SJSA1 (cell line): ENCODE results near the gene GFM1. TPM values are rescaled to one million over a fixed set of nuclear protein-coding genes. Genes with fewer than 3 reads are reported as not detected.

Source experiments
- DNase-seq, 2 experiments: peaks; one replicate each; pipeline ENCODE4 v3.0.0-alpha.2; 2015 to 2020; ENCODE audit warnings: low spot score in 2 of 2, low read depth in 1 of 2
- H3K27ac ChIP-seq: fragments of 250-450 bp; sonication (Bioruptor Pico); 2 replicates; pipeline ENCODE4 v1.5.1; 2020; ENCODE audit warnings: mild to moderate bottlenecking, moderate library complexity
- H3K27me3 ChIP-seq: fragments of 250-450 bp; sonication (Bioruptor Pico); replicated peaks from 2 replicates; pipeline ENCODE4 v1.5.1; 2020; ENCODE audit warnings: mild to moderate bottlenecking, moderate library complexity
- H3K36me3 ChIP-seq: fragments of 250-450 bp; sonication (Bioruptor Pico); 2 replicates; pipeline ENCODE4 v1.5.1; 2020; ENCODE audit warnings: mild to moderate bottlenecking
- H3K4me1 ChIP-seq: fragments of 250-450 bp; sonication (Bioruptor Pico); replicated peaks from 2 replicates; pipeline ENCODE4 v1.6.1; 2021; ENCODE audit warnings: mild to moderate bottlenecking
- H3K4me3 ChIP-seq: fragments of 250-450 bp; sonication (Bioruptor Pico); 2 replicates; pipeline ENCODE4 v1.5.1; 2020; ENCODE audit warnings: mild to moderate bottlenecking
- H3K9me3 ChIP-seq: fragments of 250-450 bp; sonication (Bioruptor Pico); replicated peaks from 2 replicates; pipeline ENCODE4 v1.5.1; 2020; ENCODE audit warnings: mild to moderate bottlenecking
- total RNA-seq: library from RNA; depleted of rRNA; stranded (reverse); fragments of >200 nt; shearing (Covaris generic); gene quantifications from 2 replicates; pipeline ENCODE4 v1.2.3, GENCODE V29; 2014; rRNA removed

The GFM1 gene
- total RNA-seq, 1 experiment from 2014 or later: 33.4 TPM

- H3K36me3 ChIP-seq: no peaks in the 10 kb centered on the region
- no peaks in the 10 kb centered on the region for H3K27me3 ChIP-seq
- no peaks in the 10 kb centered on the region for H3K9me3 ChIP-seq
- H3K27ac ChIP-seq: no peak overlapping the region; the same call in 1 of the 2 replicates
- peaks cover 14% of the 10 kb centered on the region for H3K4me1 ChIP-seq
- DNase-seq: peak in 1 of 2 experiments; percentile 47
- no peak overlapping the region for H3K4me3 ChIP-seq
Observed at GRCh38 chr3:158737976-158738615, 93.8 kb downstream of the GFM1 start.

GRCh38 chr3:158738653-158739052 lies 94.3 kb downstream of the GFM1 start:
- Histone ChIP-seq H3K4me3 (no peak overlapping the region), H3K27ac (no peak overlapping the region; the same call in 1 of the 2 replicates), H3K9me3 (no peaks in the 10 kb centered on the region), H3K4me1 (peaks cover 14% of the 10 kb centered on the region), H3K27me3 (no peaks in the 10 kb centered on the region), H3K36me3 (no peaks in the 10 kb centered on the region)
- no peak for DNase-seq

- DNase-seq: no peak
- H3K36me3 ChIP-seq: no peaks in the 10 kb centered on the region
- no peaks in the 10 kb centered on the region for H3K27me3 ChIP-seq
- H3K27ac ChIP-seq: no peak overlapping the region
- no peaks in the 10 kb centered on the region for H3K9me3 ChIP-seq
- no peak overlapping the region for H3K4me3 ChIP-seq
- peaks cover 14% of the 10 kb centered on the region for H3K4me1 ChIP-seq
Observed at GRCh38 chr3:158739078-158739477, 94.8 kb downstream of the GFM1 start.

- H3K36me3 ChIP-seq: no peaks in the 10 kb centered on the region
- H3K9me3 ChIP-seq: no peaks in the 10 kb centered on the region
- H3K4me3 ChIP-seq: no peak overlapping the region
- peaks cover 14% of the 10 kb centered on the region for H3K4me1 ChIP-seq
- H3K27ac ChIP-seq: no peak overlapping the region
- H3K27me3 ChIP-seq: no peaks in the 10 kb centered on the region
- DNase-seq: no peak
Observed at GRCh38 chr3:158739661-158740060, 95.3 kb downstream of the GFM1 start.

Other genes starting within 250 kb of the GFM1 start
- gene MLF1, start 73.3 kb upstream of the GFM1 start, total RNA-seq: 13.0 and 18.2 TPM in 2 replicates
- not detected in 2 replicates for gene LXN, start 28.1 kb downstream of the GFM1 start, total RNA-seq
- 0.66 and 4.9 TPM in 2 replicates for gene RARRES1, start 87.9 kb downstream of the GFM1 start, total RNA-seq
- 46.4 and 55.9 TPM in 2 replicates for gene MFSD1, start 157.5 kb downstream of the GFM1 start, total RNA-seq